ENCODE measurements around the gene GJA10.

DNA sequence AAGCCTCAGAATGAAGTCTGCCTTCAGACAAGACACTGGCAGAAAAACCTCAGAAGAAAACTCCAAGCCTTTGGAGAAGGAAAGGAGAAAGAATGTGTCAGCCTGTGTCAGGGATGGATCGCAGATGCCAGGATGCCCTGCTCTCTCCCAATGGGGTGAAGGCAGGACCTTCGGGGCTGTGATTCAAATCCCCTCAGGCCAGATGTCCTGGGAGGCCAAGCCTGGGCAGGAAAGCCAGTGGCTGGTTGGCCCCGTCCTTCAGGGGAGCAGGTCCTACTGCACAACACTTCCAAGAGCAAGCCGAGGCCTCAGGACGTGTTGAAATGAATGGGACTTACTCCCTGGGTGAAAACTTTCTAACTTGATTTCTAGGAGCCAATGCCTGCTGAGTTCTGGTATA is 36.5 kb downstream of the GJA10 start:
- TF ChIP-seq, protein P1, sequence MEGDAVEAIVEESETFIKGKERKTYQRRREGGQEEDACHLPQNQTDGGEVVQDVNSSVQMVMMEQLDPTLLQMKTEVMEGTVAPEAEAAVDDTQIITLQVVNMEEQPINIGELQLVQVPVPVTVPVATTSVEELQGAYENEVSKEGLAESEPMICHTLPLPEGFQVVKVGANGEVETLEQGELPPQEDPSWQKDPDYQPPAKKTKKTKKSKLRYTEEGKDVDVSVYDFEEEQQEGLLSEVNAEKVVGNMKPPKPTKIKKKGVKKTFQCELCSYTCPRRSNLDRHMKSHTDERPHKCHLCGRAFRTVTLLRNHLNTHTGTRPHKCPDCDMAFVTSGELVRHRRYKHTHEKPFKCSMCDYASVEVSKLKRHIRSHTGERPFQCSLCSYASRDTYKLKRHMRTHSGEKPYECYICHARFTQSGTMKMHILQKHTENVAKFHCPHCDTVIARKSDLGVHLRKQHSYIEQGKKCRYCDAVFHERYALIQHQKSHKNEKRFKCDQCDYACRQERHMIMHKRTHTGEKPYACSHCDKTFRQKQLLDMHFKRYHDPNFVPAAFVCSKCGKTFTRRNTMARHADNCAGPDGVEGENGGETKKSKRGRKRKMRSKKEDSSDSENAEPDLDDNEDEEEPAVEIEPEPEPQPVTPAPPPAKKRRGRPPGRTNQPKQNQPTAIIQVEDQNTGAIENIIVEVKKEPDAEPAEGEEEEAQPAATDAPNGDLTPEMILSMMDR (IDR thresholded peaks at IDR 0.05; ENCODE audit: low read depth, low read length, poor library complexity, severe bottlenecking) = no peak
- no peak for TF ChIP-seq EZH2phosphoT487 (IDR thresholded peaks at IDR 0.05; ENCODE audit: borderline replicate concordance, low read length)
